Measurements from ENCODE around the gene OPRM1.

GRCh38 chr6:154017786-154018185 lies 21.3 kb upstream of the OPRM1 start:
- TF ChIP-seq TAF1 (IDR thresholded peaks at IDR 0.05; ENCODE audit: borderline replicate concordance, insufficient read depth, low read length) (no peak), POLR2AphosphoS5 (IDR thresholded peaks at IDR 0.05; ENCODE audit: low read depth, low read length) (no peak), SIN3A (IDR thresholded peaks at IDR 0.05; ENCODE audit: borderline replicate concordance, insufficient read depth, low read length) (no peak), REST (IDR thresholded peaks at IDR 0.05; ENCODE audit: insufficient read depth in 1 of 2, low read depth in 2 of 2, low read length in 2 of 2) (no peak), FOXP2 (optimal IDR thresholded peaks at IDR 0.05; ENCODE audit: borderline replicate concordance, extremely low read depth, extremely low read length, insufficient read depth) (no peak)
